Renal cortical epithelial cell (primary cell): ENCODE measurements around the gene ST8SIA6. TPM values are rescaled to one million over a fixed set of nuclear protein-coding genes. Genes with fewer than 3 reads are reported as not detected.
"Not testable (repeated sequence)": the region's sequence is repeated elsewhere in the genome, so short reads cannot be mapped to it uniquely, and the experiment has no call there.

Source experiments
- DNase-seq: peaks from one replicate; pipeline ENCODE4 v3.0.0-alpha.2; 2011; ENCODE audit warnings: low read depth
- total RNA-seq: library from RNA; depleted of rRNA; stranded (reverse); fragments of >200 nt; gene quantifications from 2 replicates; pipeline ENCODE4 v1.2.3, GENCODE V29; 2014

The ST8SIA6 gene
- total RNA-seq, 1 donor from 2014 or later, result 0.20 TPM

DNA sequence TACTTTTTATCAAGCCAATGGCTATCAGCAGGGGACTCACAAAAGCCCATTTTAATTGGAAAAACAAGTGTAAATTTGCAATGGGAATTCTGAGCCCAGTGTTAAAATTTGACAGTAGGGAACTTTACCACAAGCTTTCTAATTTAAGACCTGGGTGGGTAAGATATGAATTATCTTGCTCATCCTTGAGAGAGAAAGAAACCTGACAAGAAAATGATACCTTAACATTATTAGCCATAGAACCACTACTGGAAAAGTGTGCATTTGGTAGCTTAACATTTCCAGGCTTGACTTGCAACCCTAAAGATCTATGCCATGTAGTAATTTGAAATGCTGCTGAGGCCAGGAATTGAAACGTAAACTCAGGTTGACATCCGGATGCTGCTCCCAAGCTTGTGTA, 2.7 kb upstream of the ST8SIA6 start:
- DNase-seq, result no peak

DNA sequence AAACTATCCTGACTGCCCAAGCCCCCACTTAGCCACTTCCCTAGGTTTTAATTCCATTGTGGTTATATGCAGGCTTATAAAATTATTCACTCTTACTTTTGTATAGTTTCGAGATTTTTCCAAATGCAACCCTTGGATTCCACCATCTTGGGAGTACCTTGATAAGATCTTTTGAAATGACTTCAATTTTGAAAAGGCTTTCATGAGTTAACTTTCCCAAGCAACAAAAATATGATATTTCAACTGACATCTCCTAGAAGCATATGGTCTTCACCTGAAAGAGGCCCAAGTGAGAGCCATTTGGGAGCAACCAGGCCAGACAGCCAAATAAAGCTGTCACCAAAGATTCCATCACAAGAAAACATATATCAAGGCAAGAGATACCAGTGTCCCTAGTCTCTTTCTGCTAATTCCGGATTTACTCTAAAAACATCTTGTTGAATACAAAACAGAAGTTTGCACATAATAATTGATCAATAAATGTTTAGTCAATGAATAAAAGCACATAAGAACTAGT, 1.7 kb upstream of the ST8SIA6 start:
- DNase-seq, result no peak

DNA sequence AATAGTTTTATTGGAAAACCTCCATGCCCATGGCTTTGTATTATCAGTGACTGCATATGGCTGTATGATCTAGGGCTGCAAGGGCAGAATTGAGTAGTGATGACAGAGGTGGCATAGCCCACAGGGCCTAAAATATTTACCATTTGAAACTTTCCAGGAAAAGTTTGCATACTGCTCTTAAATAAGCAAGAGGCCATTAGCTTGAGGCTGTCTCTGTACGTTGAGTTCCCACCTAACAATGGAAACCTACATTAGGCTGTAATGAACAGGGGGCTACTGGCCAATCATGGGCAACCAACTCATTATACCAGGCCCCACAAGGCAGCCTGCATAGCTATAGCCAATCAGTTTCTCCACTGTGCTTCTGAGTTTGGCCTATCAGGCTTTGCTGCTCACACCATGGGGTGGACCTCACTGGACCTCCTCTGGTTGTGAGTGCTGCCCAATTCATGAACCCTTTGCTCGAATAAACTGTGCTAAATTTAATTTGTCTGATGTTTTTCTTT, 673 bp upstream of the ST8SIA6 start:
- no peak for DNase-seq

DNA sequence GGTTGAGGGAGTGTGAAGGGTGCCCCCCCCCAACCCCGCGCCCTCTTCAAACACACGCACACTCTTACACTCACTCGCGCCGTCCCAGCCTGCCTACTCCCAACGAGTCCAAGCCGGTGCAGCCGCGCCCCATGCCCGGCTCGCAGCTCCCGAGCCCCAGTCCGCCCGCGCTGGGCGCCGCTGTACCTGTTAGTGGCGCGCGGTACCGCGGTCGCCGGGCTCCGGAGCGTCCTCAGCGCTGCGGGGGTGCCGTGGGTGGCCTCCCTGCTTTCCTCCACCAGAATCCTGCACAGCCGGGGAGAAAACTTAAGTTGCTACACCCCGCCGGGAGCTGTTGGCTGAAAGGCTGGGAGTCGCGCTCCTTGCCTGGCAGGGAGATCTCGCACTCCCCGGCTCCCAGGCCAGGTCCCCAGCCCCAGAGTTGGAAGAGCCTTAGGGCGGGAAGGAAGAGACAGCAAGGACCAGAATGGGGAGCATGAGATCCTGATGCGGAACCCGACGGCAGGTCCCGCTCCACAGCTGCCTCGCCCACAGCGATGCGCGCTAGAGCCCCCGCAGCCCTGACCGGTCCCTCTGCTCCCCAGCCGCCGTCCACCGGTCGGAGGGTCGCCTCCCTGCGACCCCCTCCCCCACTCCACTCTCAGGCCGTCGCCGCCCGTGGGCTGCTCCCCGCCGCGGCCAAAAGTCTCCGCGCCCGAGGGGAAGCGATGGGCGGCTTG, 863 bp downstream of the ST8SIA6 start:
- no peak for DNase-seq

DNA sequence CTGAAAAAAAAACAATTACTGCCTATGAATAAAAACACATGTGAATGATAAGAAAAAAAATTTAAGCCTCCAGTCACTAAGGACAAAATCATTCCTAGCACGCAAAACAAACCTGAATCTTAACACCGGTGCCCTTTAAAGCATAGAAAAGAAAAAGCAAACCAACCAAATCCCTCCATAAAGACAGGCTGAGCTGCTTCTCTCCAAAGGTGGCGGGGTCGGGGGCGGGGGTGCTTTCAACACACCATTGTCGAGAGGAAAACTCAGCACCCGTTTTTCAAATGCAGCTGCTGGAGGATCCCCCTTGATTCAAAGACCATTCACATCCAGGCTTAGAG, 1.4 kb downstream of the ST8SIA6 start:
- no peak for DNase-seq

DNA sequence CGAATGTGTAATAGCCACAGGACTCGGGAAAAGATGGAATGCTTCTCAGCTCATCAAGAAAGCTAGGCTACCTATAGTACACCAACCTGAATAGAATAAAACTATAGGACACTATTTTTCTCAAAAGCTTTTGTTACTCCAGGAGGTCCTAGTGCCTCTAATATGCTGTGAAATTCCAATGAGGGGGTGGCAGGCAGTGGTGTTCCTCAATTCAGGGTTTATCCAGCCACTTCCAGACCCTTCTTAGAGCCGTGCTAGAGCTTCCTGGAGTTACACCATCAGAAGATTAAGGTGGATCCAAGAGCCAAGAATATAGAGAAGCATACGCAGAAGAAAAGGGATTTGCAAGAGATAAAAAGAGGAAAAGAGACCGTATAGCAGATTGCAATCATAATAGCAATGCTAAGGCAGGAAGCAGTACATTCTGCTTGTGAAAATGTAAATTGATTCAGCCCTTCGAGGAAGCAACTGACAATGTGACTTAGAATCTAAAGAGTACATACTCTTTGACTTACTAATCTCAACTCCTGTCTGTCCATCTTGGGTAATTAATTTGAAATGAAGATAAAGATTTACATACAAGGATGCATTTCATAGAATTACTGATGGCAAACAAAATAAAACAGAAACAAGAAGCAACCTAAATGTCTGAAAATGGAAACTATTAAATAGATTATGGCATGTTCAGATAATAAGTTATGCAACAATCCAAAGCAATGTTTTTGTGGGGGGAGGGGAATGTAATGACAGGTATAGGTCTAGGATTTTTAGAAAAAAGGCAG, 2.1 kb downstream of the ST8SIA6 start:
- no peak for DNase-seq

DNA sequence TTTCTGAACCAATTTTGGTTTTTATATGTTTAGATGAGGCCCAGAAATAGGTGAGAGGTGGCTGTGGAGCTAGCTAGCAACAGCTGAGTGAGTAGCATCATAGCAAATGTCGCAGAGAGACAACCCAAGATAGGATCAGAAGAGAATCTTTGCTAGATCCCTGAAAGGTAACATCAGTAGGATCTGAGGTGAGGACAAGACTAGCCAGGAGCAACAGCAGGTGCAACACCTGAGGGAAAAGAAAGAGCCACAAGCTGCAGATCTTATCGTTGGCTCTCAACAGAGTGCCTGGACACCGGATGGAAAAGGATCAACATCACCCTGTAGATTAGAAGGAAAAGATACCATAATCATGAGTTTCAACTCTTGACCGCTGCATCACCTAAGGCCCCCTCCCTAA, 4.4 kb downstream of the ST8SIA6 start:
- no peak for DNase-seq

DNA sequence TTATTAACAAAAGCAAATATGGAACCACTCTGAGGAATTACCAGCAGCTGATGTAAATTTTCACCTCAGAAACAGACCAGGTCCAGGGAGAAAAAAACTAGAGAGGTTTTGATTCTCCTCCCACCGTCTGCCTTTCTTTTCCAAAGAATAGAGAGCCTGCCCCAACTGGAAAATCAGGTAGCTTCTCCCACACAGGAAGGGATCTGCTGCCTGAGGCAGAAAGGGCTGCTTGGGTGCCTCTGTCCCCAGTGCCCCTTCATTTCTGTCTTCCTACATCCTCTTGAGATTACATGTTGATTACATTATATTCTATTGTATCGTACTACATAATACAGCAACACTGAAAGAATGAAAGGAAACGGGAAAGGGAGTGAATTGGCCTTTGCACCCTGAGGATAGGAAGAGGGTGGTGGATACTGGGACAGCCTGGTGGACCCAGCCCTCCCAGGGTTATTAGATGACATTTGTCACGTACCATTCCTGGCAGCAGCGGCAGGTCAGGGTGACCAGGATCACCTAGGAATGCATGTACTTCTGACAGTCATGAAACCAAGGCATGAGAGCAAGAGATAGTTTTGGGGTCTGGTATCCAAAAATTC, 8.9 kb downstream of the ST8SIA6 start:
- no peak for DNase-seq

DNA sequence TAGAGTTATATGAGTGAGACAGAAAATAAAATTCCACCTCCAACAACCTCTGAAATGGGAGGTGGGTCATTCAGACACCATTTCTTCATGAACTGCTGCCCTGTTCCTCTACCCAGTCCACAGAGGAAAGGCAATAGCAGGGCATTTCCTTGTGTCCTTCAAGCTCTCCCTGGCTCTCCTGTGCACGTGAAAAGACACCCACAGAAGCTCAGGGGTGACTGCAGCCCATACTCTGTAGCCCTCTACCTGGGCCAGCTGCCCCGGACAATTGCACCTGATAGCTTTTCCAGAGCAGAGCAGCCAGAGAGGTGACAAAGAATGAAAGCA, 10.0 kb downstream of the ST8SIA6 start:
- no peak for DNase-seq

DNA sequence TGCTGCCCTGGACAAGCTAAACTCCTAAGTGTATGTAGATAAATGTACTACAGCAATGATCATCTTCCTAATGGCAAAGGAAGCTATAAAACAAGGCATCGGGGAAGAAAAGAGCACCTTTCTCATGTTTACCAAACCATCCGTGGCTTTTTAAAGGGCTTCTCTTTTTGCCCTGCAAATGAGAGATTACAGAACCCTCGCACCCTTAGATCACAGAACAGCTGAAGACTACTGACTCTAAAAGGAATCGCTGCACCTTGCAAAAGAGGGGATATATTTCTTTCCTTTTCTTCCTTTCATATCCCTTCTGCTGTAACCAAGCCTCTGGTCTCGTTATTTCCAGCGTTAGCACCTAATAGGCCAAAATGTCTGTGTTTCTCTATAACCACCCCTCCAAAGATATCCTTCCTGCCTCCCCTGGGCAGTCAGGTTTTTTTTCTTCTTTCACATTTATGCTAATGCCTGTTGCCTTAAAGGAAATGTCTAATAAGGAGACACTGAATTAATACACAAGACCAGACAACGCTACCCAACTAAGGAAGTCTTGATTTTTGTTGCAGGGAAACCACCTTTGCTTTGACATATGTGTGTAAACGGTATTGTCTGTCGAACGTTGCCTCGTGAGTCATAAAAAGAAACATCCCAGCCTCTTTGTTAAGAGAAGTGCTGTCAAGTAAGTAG, 10.5 kb downstream of the ST8SIA6 start:
- DNase-seq, result no peak

DNA sequence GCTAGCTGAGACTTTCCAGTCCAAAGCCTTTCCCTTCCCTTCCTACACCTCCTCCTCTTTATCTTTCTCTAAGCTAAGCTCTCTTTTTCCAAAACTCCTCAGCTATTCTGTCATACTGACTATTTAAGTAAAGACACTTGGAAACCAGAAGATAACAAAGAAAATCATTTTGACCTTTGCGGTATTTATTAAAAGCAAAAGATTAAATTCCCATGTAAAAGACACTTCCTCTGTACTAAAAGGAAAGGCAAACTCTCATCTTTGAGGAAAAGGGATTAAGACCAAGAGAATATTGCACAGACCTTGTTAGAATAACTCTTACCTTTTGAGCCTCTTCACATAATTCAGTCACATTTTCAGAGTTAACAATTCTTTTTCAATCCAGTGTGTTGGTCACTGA, 15.8 kb downstream of the ST8SIA6 start:
- DNase-seq, result no peak

DNA sequence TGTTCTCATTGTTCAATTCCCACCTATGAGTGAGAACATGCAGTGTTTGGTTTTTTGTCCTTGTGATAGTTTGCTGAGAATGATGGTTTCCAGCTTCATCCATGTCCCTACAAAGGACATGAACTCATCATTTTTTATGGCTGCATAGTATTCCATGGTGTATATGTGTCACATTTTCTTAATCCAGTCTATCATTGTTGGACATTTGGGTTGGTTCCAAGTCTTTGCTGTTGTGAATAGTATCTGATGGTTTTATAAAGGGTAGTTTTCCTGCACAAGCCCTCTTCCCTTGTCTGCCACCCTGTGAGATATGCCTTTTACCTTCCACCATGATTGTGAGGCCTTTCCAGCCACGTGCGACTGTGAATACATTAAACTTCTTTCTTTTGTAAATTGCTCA, 17.8 kb downstream of the ST8SIA6 start:
- not testable (repeated sequence) for DNase-seq

DNA sequence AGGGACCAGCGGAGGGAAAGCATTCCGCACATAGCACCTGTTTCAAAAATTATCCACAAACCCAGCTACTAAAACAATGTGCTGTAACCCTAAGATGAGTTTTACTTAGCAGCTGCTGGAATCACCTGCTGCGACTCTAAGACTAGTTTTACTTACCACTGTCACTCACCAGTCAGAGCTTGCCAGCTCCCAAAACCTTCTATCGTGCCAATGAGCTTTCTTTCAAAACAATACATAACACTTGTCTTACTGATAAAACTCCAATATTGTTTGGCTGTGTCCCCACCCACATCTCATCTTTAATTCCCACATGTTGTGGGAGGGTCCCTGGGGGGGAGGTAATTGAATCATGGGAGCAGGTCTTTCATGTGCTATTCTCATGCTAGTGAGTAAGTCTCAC, 18.4 kb downstream of the ST8SIA6 start:
- no peak for DNase-seq

DNA sequence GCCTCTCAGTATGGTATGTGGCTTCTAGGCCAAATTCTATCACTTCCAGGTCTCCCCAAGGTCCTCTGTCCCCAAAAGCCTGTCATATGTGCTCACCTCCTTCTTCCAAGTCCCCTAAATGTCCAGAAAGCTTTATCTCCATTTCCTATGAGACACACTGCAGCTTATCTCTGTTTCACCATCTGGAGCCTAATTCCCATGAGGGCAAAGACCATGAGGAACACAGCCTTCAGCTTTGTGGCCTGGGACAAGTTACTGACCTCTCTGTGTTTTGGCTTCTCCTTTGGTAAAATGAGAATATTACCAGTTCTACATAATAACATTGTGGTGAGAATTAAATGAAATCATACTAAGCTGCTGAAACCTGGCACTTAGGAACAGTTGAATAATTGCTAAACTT, 19.2 kb downstream of the ST8SIA6 start:
- no peak for DNase-seq

DNA sequence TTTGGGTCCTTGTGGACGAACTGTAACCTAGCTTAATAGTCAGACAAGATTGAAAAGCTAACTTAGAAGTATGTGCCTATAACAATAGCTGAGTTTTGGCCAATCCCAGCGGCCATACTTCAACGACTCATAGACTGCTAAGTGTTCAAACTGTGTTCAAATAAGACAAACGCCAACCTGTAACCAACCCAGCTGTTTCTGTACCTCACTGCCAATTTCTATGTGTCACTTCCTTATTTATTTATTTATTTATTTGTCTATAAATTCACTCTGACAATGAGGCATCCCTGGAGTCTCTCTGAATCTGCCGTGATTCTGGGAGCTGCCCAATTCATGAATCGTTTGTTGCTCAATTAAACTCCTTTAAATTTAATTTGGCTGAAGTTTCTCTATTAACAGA, 21.7 kb downstream of the ST8SIA6 start:
- DNase-seq, result no peak

DNA sequence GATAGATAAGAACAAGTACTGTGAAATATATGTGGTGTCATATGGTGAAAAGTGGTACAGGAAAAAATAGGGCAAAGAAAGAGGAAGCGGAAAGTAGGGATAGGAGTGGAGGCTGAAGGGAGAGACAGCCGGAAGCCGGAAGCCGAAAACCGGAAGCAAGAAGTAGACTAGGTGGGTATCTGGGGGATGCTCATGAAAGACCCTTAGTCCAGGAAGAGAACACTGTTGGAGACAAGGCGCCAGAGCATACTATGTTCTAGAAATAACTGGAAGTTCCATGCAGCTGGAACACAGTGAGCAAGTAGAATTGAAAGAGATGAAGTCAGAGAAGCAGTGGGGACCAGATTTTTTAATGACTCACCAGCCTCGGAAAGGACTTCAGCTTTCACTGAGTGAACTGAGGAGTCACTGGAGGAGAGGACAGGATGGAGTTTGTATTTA, 22.5 kb downstream of the ST8SIA6 start:
- peak; percentile 54 for DNase-seq

DNA sequence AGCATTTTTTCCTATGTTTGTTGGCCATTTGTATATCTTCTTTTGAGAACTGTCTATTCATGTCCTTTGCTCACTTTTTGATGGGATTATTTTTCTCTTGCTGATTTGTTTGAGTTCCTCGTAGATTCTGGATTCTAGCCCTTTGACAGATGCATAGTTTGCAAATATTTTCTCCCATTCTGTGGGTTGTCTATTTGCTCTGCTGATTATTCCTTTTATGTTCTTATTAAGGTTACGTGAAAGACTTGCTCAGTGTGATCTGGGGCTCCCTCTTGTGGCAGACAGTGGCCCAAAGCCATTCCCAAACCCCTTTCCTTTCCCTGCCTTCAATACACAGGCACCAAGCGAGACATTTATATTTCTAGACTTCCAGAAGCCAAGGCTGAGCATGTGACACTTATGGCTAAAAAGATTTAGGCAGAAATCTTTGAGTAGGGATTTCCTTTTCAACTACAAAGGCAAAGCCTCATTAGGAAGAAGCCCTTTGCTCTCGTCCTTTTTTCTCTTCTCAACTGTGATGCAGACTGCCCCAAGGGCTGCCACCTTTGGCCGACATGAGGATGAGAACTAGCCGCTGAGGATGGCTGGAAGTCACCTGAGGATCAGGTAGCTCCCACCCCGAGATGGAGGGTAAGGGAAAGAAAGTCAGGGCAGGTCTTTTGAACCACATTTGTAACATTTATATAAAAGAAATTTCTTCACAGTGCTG, 23.6 kb downstream of the ST8SIA6 start:
- peak; percentile 68 for DNase-seq

DNA sequence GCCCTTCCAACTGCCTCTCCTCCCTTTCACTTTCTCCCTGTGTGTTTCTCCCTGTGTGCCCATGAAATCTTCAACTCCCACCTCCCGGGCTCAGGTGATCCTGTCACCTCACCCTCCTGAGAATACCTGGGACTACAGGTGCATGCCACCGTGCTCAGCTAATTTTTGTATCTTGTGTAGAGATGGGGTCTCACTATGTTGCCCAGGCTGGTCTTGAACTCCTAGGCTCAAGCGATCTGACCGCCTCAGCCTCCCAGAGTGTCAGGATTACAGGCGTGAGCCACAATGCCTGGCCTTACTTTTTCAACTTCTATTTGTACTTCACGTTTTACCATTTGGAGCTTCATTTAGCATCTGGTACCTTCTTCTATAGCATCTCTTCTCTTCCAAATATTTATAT, 24.9 kb downstream of the ST8SIA6 start:
- DNase-seq, result no peak

DNA sequence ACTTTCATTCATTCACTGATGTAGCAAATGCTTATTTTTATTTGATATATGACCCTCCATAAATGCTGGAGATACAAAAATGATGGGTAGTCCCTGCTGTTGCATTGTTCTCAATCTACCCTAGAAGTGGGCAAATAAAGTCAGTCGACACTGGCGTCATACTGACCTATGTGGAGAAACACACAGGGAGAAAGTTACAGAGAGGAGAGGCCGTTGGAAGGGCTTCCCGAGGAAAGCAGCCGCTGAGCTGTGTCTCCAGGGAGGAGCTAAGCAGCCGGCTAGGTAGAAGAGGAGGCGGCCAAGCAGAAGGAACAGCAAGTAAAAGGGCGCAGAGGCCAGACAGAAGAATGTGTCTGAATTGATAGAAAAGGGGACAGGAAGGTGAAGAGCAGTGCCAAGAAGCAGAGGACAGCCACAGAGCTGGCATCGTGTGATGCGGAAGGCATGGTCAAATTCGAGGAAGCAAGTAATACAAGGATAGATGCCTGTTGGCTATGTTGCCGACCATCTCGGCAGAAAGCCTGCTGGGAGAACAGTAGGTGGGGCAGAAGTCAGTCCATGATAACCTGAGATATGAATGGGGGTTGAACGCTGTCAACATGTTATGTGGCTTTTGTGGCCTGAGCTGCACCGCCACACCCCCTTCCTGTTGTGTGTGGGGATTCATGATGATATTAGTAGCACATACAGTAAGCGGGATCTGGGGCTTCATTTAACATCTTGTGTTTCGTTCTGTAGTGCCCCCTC, 25.9 kb downstream of the ST8SIA6 start:
- DNase-seq, result no peak

DNA sequence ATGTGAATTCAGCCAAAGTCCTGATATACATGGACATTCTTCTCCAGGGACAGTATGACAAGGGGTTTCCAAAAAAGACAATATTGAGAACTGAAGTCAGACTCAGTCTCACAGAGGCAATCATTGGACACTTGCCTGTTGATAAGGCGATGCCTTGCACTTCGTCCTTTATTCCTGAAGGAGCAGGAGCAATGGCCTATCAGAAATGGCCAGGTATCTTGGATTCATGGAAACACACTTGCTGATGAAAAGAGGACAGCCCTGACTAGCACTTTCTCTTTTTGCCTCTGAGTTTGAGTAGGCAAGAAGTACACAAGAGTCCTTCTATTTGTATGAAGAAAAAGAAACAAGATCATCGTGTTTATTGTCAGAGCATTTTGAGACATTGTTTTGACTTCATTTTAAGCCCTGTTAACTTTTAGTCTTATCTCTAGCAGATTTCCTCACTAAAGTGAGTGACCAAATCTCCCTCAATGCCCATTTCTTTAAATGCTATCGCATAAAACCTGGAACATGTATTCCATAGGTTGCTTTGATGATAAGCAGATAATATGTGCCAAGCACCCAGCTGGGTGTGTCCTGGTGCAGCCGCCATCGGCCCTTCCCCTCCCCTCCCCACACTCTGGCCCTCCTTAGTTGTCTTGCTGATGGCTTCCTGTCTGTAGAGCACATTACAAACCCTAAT, 26.6 kb downstream of the ST8SIA6 start:
- DNase-seq, result no peak
